Measurements from ENCODE around the gene CHCHD1.
A peak's percentile ranks its signal among the peaks of the same experiment; 100 is the strongest.

Gene CHCHD1

GRCh38 chr10:73807471-73807870, 25.6 kb downstream of the CHCHD1 start:
- H2BK12ac ChIP-seq (ENCODE audit: low read length), result no peak overlapping the region
- no peak overlapping the region for H3K23ac ChIP-seq (ENCODE audit: low read length)
- H4K91ac ChIP-seq (ENCODE audit: low read depth, low read length), result no peak overlapping the region
- H3K4me2 ChIP-seq (ENCODE audit: low read length), result no peak overlapping the region
- no peak overlapping the region for H2AFZ ChIP-seq (ENCODE audit: insufficient read depth, low read length, poor library complexity)
- no peak overlapping the region for H4K12ac ChIP-seq (ENCODE audit: low read depth, low read length)
- DNase-seq, result no peak
- no peak overlapping the region for H2AK5ac ChIP-seq (ENCODE audit: low read length)
- H3K4me1 ChIP-seq (ENCODE audit: control insufficient read depth in 1 of 2, insufficient read depth in 2 of 2, low read length in 2 of 2), result peaks cover 3% of the 10 kb centered on the region in 2 experiments
- H3K4me3 ChIP-seq (ENCODE audit: low read depth, low read length), result no peak overlapping the region
- no peak overlapping the region for H4K8ac ChIP-seq (ENCODE audit: low read depth, low read length)
- H3K36me3 ChIP-seq (ENCODE audit: control insufficient read depth in 1 of 2, insufficient read depth in 2 of 2, low read length in 2 of 2), result peaks cover 40 to 48% of the 10 kb centered on the region in 2 experiments
- no peak overlapping the region for H3K9ac ChIP-seq (ENCODE audit: low read length)
- no peak overlapping the region for H2BK5ac ChIP-seq (ENCODE audit: low read depth, low read length, poor library complexity)
- H3K9me3 ChIP-seq (ENCODE audit: insufficient read depth, low read depth, low read length), result peaks cover 2% of the 10 kb centered on the region
- no peaks in the 10 kb centered on the region for H3K27me3 ChIP-seq (ENCODE audit: insufficient read depth, low read length)
- no peak overlapping the region for H3K27ac ChIP-seq (ENCODE audit: low read depth, low read length)
- no peak overlapping the region for H3K14ac ChIP-seq (ENCODE audit: low read length)
- H3K4ac ChIP-seq (ENCODE audit: low read depth, low read length), result no peak overlapping the region
- H3K79me2 ChIP-seq (ENCODE audit: control insufficient read depth, insufficient read depth, low read length, poor library complexity), result peaks cover 3% of the 10 kb centered on the region
- H2BK120ac ChIP-seq (ENCODE audit: insufficient read depth, low read length, poor library complexity), result no peak overlapping the region
- no CpG with 5 or more reads among the region's 14 CpGs for WGBS (ENCODE audit: extremely low coverage, insufficient coverage, insufficient read length)
- no peak overlapping the region for H3K18ac ChIP-seq (ENCODE audit: low read length)
- H3K79me1 ChIP-seq (ENCODE audit: low read length), result peaks cover 4% of the 10 kb centered on the region

GRCh38 chr10:73808021-73808815, 26.4 kb downstream of the CHCHD1 start:
- Histone ChIP-seq H2AK5ac (ENCODE audit: low read length) (no peak overlapping the region), H3K79me2 (ENCODE audit: control insufficient read depth, insufficient read depth, low read length, poor library complexity) (peaks cover 3% of the 10 kb centered on the region), H3K14ac (ENCODE audit: low read length) (no peak overlapping the region), H3K9ac (ENCODE audit: low read length) (no peak overlapping the region), H2BK5ac (ENCODE audit: low read depth, low read length, poor library complexity) (no peak overlapping the region), H3K4me3 (ENCODE audit: low read depth, low read length) (no peak overlapping the region), H2AFZ (ENCODE audit: insufficient read depth, low read length, poor library complexity) (no peak overlapping the region), H2BK12ac (ENCODE audit: low read length) (no peak overlapping the region), H4K8ac (ENCODE audit: low read depth, low read length) (no peak overlapping the region), H3K27ac (ENCODE audit: low read depth, low read length) (no peak overlapping the region), H3K23ac (ENCODE audit: low read length) (no peak overlapping the region), H3K4ac (ENCODE audit: low read depth, low read length) (no peak overlapping the region), H4K12ac (ENCODE audit: low read depth, low read length) (no peak overlapping the region), H3K79me1 (ENCODE audit: low read length) (peaks cover 4% of the 10 kb centered on the region), H3K18ac (ENCODE audit: low read length) (no peak overlapping the region), H2BK120ac (ENCODE audit: insufficient read depth, low read length, poor library complexity) (no peak overlapping the region), H3K36me3 (ENCODE audit: control insufficient read depth in 1 of 2, insufficient read depth in 2 of 2, low read length in 2 of 2) (peaks cover 33 to 41% of the 10 kb centered on the region in 2 experiments), H4K91ac (ENCODE audit: low read depth, low read length) (no peak overlapping the region), H3K4me1 (ENCODE audit: control insufficient read depth in 1 of 2, insufficient read depth in 2 of 2, low read length in 2 of 2) (peaks cover 3% of the 10 kb centered on the region in 2 experiments), H3K27me3 (ENCODE audit: insufficient read depth, low read length) (no peaks in the 10 kb centered on the region), H3K9me3 (ENCODE audit: insufficient read depth, low read depth, low read length) (peaks cover 2% of the 10 kb centered on the region), H3K4me2 (ENCODE audit: low read length) (no peak overlapping the region)
- DNase-seq, result no peak
- no CpG with 5 or more reads among the region's 16 CpGs for WGBS (ENCODE audit: extremely low coverage, insufficient coverage, insufficient read length)

GRCh38 chr10:73809061-73809818, 27.4 kb downstream of the CHCHD1 start:
- no peak overlapping the region for H2BK120ac ChIP-seq (ENCODE audit: insufficient read depth, low read length, poor library complexity)
- H3K27ac ChIP-seq (ENCODE audit: low read depth, low read length), result no peak overlapping the region
- no peak overlapping the region for H3K4me2 ChIP-seq (ENCODE audit: low read length)
- no peak overlapping the region for H3K18ac ChIP-seq (ENCODE audit: low read length)
- no peak for DNase-seq
- peaks cover 3% of the 10 kb centered on the region for H3K79me2 ChIP-seq (ENCODE audit: control insufficient read depth, insufficient read depth, low read length, poor library complexity)
- H3K9me3 ChIP-seq (ENCODE audit: insufficient read depth, low read depth, low read length), result peaks cover 2% of the 10 kb centered on the region
- H3K23ac ChIP-seq (ENCODE audit: low read length), result no peak overlapping the region
- H3K27me3 ChIP-seq (ENCODE audit: insufficient read depth, low read length), result no peaks in the 10 kb centered on the region
- H3K9ac ChIP-seq (ENCODE audit: low read length), result no peak overlapping the region
- H2BK12ac ChIP-seq (ENCODE audit: low read length), result no peak overlapping the region
- H4K12ac ChIP-seq (ENCODE audit: low read depth, low read length), result no peak overlapping the region
- H4K91ac ChIP-seq (ENCODE audit: low read depth, low read length), result no peak overlapping the region
- peaks cover 4% of the 10 kb centered on the region for H3K79me1 ChIP-seq (ENCODE audit: low read length)
- peak overlapping the region; percentile 27 for H2AFZ ChIP-seq (ENCODE audit: insufficient read depth, low read length, poor library complexity)
- H2BK5ac ChIP-seq (ENCODE audit: low read depth, low read length, poor library complexity), result no peak overlapping the region
- peaks cover 3% of the 10 kb centered on the region in 2 experiments for H3K4me1 ChIP-seq (ENCODE audit: control insufficient read depth in 1 of 2, insufficient read depth in 2 of 2, low read length in 2 of 2)
- no peak overlapping the region for H4K8ac ChIP-seq (ENCODE audit: low read depth, low read length)
- H2AK5ac ChIP-seq (ENCODE audit: low read length), result no peak overlapping the region
- H3K14ac ChIP-seq (ENCODE audit: low read length), result no peak overlapping the region
- H3K36me3 ChIP-seq (ENCODE audit: control insufficient read depth in 1 of 2, insufficient read depth in 2 of 2, low read length in 2 of 2), result peaks cover 35 to 40% of the 10 kb centered on the region in 2 experiments
- no CpG with 5 or more reads among the region's 5 CpGs for WGBS (ENCODE audit: extremely low coverage, insufficient coverage, insufficient read length)
- H3K4ac ChIP-seq (ENCODE audit: low read depth, low read length), result no peak overlapping the region
- no peak overlapping the region for H3K4me3 ChIP-seq (ENCODE audit: low read depth, low read length)

GRCh38 chr10:73810358-73810734, 28.5 kb downstream of the CHCHD1 start:
- Histone ChIP-seq H2BK120ac (ENCODE audit: insufficient read depth, low read length, poor library complexity) (no peak overlapping the region), H3K23ac (ENCODE audit: low read length) (no peak overlapping the region), H4K8ac (ENCODE audit: low read depth, low read length) (no peak overlapping the region), H3K79me1 (ENCODE audit: low read length) (peaks cover 4% of the 10 kb centered on the region), H3K9me3 (ENCODE audit: insufficient read depth, low read depth, low read length) (peaks cover 2% of the 10 kb centered on the region), H3K27me3 (ENCODE audit: insufficient read depth, low read length) (no peaks in the 10 kb centered on the region), H3K27ac (ENCODE audit: low read depth, low read length) (no peak overlapping the region), H3K4ac (ENCODE audit: low read depth, low read length) (no peak overlapping the region), H2AK5ac (ENCODE audit: low read length) (no peak overlapping the region), H2BK12ac (ENCODE audit: low read length) (no peak overlapping the region), H3K4me2 (ENCODE audit: low read length) (peak overlapping the region; percentile 83), H3K4me3 (ENCODE audit: low read depth, low read length) (no peak overlapping the region), H3K79me2 (ENCODE audit: control insufficient read depth, insufficient read depth, low read length, poor library complexity) (peaks cover 3% of the 10 kb centered on the region), H3K4me1 (ENCODE audit: control insufficient read depth in 1 of 2, insufficient read depth in 2 of 2, low read length in 2 of 2) (peaks cover 3% of the 10 kb centered on the region in 2 experiments), H3K36me3 (ENCODE audit: control insufficient read depth in 1 of 2, insufficient read depth in 2 of 2, low read length in 2 of 2) (peaks cover 37 to 43% of the 10 kb centered on the region in 2 experiments), H2AFZ (ENCODE audit: insufficient read depth, low read length, poor library complexity) (no peak overlapping the region), H2BK5ac (ENCODE audit: low read depth, low read length, poor library complexity) (no peak overlapping the region), H4K12ac (ENCODE audit: low read depth, low read length) (no peak overlapping the region), H3K18ac (ENCODE audit: low read length) (no peak overlapping the region), H3K14ac (ENCODE audit: low read length) (no peak overlapping the region), H3K9ac (ENCODE audit: low read length) (no peak overlapping the region), H4K91ac (ENCODE audit: low read depth, low read length) (no peak overlapping the region)
- no peak for DNase-seq
- no CpG with 5 or more reads among the region's 7 CpGs for WGBS (ENCODE audit: extremely low coverage, insufficient coverage, insufficient read length)

Measured in trophoblast cell (in vitro differentiated cells and primary cell).